ENCODE data around the gene AZIN2. TPM values are rescaled to one million over a fixed set of nuclear protein-coding genes. Genes with fewer than 3 reads are reported as not detected.
A peak's percentile ranks its signal among the peaks of the same experiment; 100 is the strongest.

The AZIN2 gene
- total and polyA plus RNA-seq, 2 experiments from 2014 or later = 2.8 to 4.4 TPM

DNA sequence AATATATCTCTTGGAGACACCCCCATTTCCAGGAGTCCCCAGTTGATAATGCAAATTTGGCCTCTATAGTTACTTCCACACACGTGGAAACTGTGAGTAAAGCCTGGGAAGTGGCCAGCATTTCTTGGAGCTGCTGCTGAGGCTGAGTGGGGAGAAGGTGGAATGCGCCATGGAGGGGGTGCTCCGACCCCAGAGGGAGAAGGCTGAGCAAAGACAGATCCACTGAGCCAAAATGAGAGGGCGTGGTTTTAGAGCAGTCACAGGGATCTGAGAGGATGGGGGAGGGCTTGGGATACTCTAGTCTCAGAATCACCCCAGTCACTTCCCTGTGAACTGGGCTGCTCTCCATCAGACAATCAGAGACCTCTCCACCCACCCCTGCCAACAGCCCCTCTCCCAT, 62.2 kb downstream of the AZIN2 start:
- TF ChIP-seq EZH2phosphoT487 (IDR thresholded peaks at IDR 0.05; ENCODE audit: insufficient read depth, low read depth) (no peak), EZH2 (IDR thresholded peaks at IDR 0.05; ENCODE audit: insufficient read depth, poor library complexity, severe bottlenecking) (no peak)
- Histone ChIP-seq H3K4me2 (ENCODE audit: unreplicated experiment) (no peak overlapping the region), H2AFZ (no peak overlapping the region), H3K9ac (no peak overlapping the region), H3K27me3 (replicated peaks; ENCODE audit: insufficient read depth) (no peaks in the 10 kb centered on the region), H3K79me2 (ENCODE audit: insufficient read depth) (no peaks in the 10 kb centered on the region), H3K27ac (no peak overlapping the region), H3K4me3 (no peak overlapping the region), H3K4me1 (ENCODE audit: insufficient read depth) (peaks cover 11% of the 10 kb centered on the region), H3K9me3 (ENCODE audit: low read depth) (no peaks in the 10 kb centered on the region), H3K9me2 (ENCODE audit: insufficient read depth) (no peaks in the 10 kb centered on the region), H3K36me3 (ENCODE audit: low read depth) (no peaks in the 10 kb centered on the region), H3F3A (ENCODE audit: insufficient read depth) (no peaks in the 10 kb centered on the region), H4K20me1 (ENCODE audit: insufficient read depth) (no peaks in the 10 kb centered on the region)
- in situ Hi-C loops (cut with MboI) = no loop called here
- 41 to 49% methylated on average over 4 of the region's 4 CpGs for WGBS, 2 experiments (ENCODE audit: low coverage in 1 of 2, low lambda C conversion rate in 2 of 2, missing lambda C conversion rate in 2 of 2)
- peak; percentile 26 for DNase-seq

GRCh38 chr1:33143698-33144097, 62.7 kb downstream of the AZIN2 start:
- H3K4me3 ChIP-seq = no peak overlapping the region
- H3K9me3 ChIP-seq (ENCODE audit: low read depth) = no peaks in the 10 kb centered on the region
- no peaks in the 10 kb centered on the region for H3F3A ChIP-seq (ENCODE audit: insufficient read depth)
- no peaks in the 10 kb centered on the region for H3K36me3 ChIP-seq (ENCODE audit: low read depth)
- no peak overlapping the region for H3K9ac ChIP-seq
- in situ Hi-C loops (cut with MboI) = no loop called here
- H3K4me1 ChIP-seq (ENCODE audit: insufficient read depth) = peaks cover 11% of the 10 kb centered on the region
- H3K27ac ChIP-seq = no peak overlapping the region
- DNase-seq = peak; percentile 53
- H3K9me2 ChIP-seq (ENCODE audit: insufficient read depth) = no peaks in the 10 kb centered on the region
- TF ChIP-seq EZH2 (IDR thresholded peaks at IDR 0.05; ENCODE audit: insufficient read depth, poor library complexity, severe bottlenecking) (no peak), EZH2phosphoT487 (IDR thresholded peaks at IDR 0.05; ENCODE audit: insufficient read depth, low read depth) (no peak)
- H3K4me2 ChIP-seq (ENCODE audit: unreplicated experiment) = no peak overlapping the region
- H4K20me1 ChIP-seq (ENCODE audit: insufficient read depth) = no peaks in the 10 kb centered on the region
- WGBS, 2 experiments (ENCODE audit: low coverage in 1 of 2, low lambda C conversion rate in 2 of 2, missing lambda C conversion rate in 2 of 2) = 73 to 78% methylated on average over 2 of the region's 2 CpGs
- H3K27me3 ChIP-seq (replicated peaks; ENCODE audit: insufficient read depth) = no peaks in the 10 kb centered on the region
- H3K79me2 ChIP-seq (ENCODE audit: insufficient read depth) = no peaks in the 10 kb centered on the region
- H2AFZ ChIP-seq = no peak overlapping the region

DNA sequence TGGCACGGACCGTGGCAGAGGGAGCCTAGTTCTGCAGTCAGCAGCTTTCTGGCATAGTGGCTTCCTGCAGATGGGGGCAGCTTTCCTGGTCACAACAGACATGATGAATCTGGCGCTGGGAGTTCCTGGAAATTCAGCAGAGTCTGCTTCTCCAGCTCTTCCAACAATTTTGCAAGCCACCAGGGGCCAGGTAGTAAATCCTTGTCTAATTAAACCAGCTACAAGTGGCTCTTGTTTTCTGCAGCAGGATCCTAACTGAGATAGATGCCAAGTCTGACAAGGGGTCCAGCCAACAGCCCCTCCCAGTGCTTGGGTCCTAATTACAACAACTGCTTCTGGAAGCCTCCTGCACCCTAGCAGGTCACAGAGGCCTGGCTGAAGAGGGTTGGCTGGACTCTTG, 65.0 kb downstream of the AZIN2 start:
- no peaks in the 10 kb centered on the region for H3F3A ChIP-seq (ENCODE audit: insufficient read depth)
- no peak for DNase-seq
- peaks cover 11% of the 10 kb centered on the region for H3K4me1 ChIP-seq (ENCODE audit: insufficient read depth)
- no peaks in the 10 kb centered on the region for H3K36me3 ChIP-seq (ENCODE audit: low read depth)
- TF ChIP-seq EZH2 (IDR thresholded peaks at IDR 0.05; ENCODE audit: insufficient read depth, poor library complexity, severe bottlenecking) = no peak
- TF ChIP-seq EZH2phosphoT487 (IDR thresholded peaks at IDR 0.05; ENCODE audit: insufficient read depth, low read depth) = no peak
- no peak overlapping the region for H3K4me3 ChIP-seq
- H3K9ac ChIP-seq = no peak overlapping the region
- no peaks in the 10 kb centered on the region for H4K20me1 ChIP-seq (ENCODE audit: insufficient read depth)
- in situ Hi-C loops (cut with MboI) = no loop called here
- no peak overlapping the region for H3K4me2 ChIP-seq (ENCODE audit: unreplicated experiment)
- H3K27me3 ChIP-seq (replicated peaks; ENCODE audit: insufficient read depth) = no peaks in the 10 kb centered on the region
- H3K79me2 ChIP-seq (ENCODE audit: insufficient read depth) = no peaks in the 10 kb centered on the region
- H3K27ac ChIP-seq = no peak overlapping the region
- no peak overlapping the region for H2AFZ ChIP-seq
- no peaks in the 10 kb centered on the region for H3K9me3 ChIP-seq (ENCODE audit: low read depth)
- no peaks in the 10 kb centered on the region for H3K9me2 ChIP-seq (ENCODE audit: insufficient read depth)
- 82 to 88% methylated on average over 3 of the region's 3 CpGs for WGBS, 2 experiments (ENCODE audit: low coverage in 1 of 2, low lambda C conversion rate in 2 of 2, missing lambda C conversion rate in 2 of 2)

DNA sequence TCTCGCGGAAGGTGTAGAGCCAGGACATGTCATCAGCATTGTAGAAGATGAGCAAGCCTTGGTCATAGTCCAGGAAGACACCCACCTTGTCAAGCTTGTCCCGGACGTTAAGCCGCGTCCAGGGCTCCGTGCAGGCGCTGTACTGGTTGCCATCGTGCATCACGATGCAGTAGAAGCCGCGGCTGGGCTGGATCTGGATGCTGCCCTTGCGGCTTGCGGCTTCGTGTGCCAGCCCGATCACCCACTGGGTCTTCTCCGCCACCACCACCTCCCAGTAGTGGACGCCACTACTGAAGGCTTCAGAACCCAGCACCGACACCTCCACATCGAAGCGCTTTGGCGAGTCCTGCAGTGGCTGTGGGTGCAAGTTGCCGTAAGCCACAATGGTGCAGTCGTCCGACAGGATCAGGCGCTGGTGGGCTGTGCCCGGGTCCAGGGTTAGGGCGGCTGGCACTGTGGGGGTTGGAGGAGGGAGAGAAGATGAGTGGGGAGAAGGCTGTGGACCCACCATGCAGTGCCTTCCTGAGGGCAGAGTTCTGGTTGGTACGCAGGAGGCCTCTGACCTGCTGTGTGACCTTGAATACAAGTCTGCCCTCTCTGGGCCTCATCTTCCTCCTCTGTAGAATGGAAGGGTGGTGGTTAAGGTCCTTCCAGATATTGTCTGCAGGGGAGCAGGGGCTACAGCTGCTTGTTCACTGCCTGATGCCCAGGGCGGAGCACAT, 66.5 kb downstream of the AZIN2 start:
- H4K20me1 ChIP-seq (ENCODE audit: insufficient read depth) = no peaks in the 10 kb centered on the region
- WGBS, 2 experiments (ENCODE audit: low coverage in 1 of 2, low lambda C conversion rate in 2 of 2, missing lambda C conversion rate in 2 of 2) = 96% methylated on average over 30 of the region's 30 CpGs
- no peak overlapping the region for H3K27ac ChIP-seq
- H2AFZ ChIP-seq = no peak overlapping the region
- H3K9me3 ChIP-seq (ENCODE audit: low read depth) = no peaks in the 10 kb centered on the region
- H3K9me2 ChIP-seq (ENCODE audit: insufficient read depth) = no peaks in the 10 kb centered on the region
- no peak overlapping the region for H3K9ac ChIP-seq
- TF ChIP-seq EZH2 (IDR thresholded peaks at IDR 0.05; ENCODE audit: insufficient read depth, poor library complexity, severe bottlenecking) = no peak
- no peak for TF ChIP-seq EZH2phosphoT487 (IDR thresholded peaks at IDR 0.05; ENCODE audit: insufficient read depth, low read depth)
- no peaks in the 10 kb centered on the region for H3K36me3 ChIP-seq (ENCODE audit: low read depth)
- H3K4me2 ChIP-seq (ENCODE audit: unreplicated experiment) = no peak overlapping the region
- H3F3A ChIP-seq (ENCODE audit: insufficient read depth) = no peaks in the 10 kb centered on the region
- H3K79me2 ChIP-seq (ENCODE audit: insufficient read depth) = no peaks in the 10 kb centered on the region
- DNase-seq = no peak
- H3K4me3 ChIP-seq = no peak overlapping the region
- in situ Hi-C loops (cut with MboI) = no loop called here
- peaks cover 11% of the 10 kb centered on the region for H3K4me1 ChIP-seq (ENCODE audit: insufficient read depth)
- H3K27me3 ChIP-seq (replicated peaks; ENCODE audit: insufficient read depth) = no peaks in the 10 kb centered on the region
